ENCODE results near the gene ZIC4.
A peak's percentile ranks its signal among the peaks of the same experiment; 100 is the strongest.

ZIC4 gene

GRCh38 chr3:147365196-147366115, 40.9 kb downstream of the ZIC4 start:
- DNase-seq (ENCODE audit: low read depth in 1 of 2, low spot score in 1 of 2): no peak
- TF ChIP-seq JUND (IDR thresholded peaks at IDR 0.05; ENCODE audit: low read depth): no peak
- in situ Hi-C loops (cut with HindIII; ENCODE audit: low pct_unique_long_range_greater_than_20kb, low sequenced_read_pairs): no loop called here

GRCh38 chr3:147364771-147365170, 41.6 kb downstream of the ZIC4 start:
- in situ Hi-C loops (cut with HindIII; ENCODE audit: low pct_unique_long_range_greater_than_20kb, low sequenced_read_pairs): no loop called here
- DNase-seq (ENCODE audit: low read depth in 1 of 2, low spot score in 1 of 2): no peak
- TF ChIP-seq JUND (IDR thresholded peaks at IDR 0.05; ENCODE audit: low read depth): no peak

- no peak for TF ChIP-seq JUND (IDR thresholded peaks at IDR 0.05; ENCODE audit: low read depth)
- in situ Hi-C loops (cut with HindIII; ENCODE audit: low pct_unique_long_range_greater_than_20kb, low sequenced_read_pairs): no loop called here
- peak in 1 of 2 experiments; percentile 71 for DNase-seq (ENCODE audit: low read depth in 1 of 2, low spot score in 1 of 2)
Measured at GRCh38 chr3:147361454-147362420, 44.6 kb downstream of the ZIC4 start.

GRCh38 chr3:147360646-147361453, 45.5 kb downstream of the ZIC4 start:
- in situ Hi-C loops (cut with HindIII; ENCODE audit: low pct_unique_long_range_greater_than_20kb, low sequenced_read_pairs): no loop called here
- no peak for DNase-seq (ENCODE audit: low read depth in 1 of 2, low spot score in 1 of 2)
- no peak for TF ChIP-seq JUND (IDR thresholded peaks at IDR 0.05; ENCODE audit: low read depth)

GRCh38 chr3:147360051-147360439, 46.3 kb downstream of the ZIC4 start:
- in situ Hi-C loops (cut with HindIII; ENCODE audit: low pct_unique_long_range_greater_than_20kb, low sequenced_read_pairs): no loop called here
- no peak for TF ChIP-seq JUND (IDR thresholded peaks at IDR 0.05; ENCODE audit: low read depth)
- no peak for DNase-seq (ENCODE audit: low read depth in 1 of 2, low spot score in 1 of 2)

GRCh38 chr3:147359177-147360050, 46.9 kb downstream of the ZIC4 start:
- in situ Hi-C loops (cut with HindIII; ENCODE audit: low pct_unique_long_range_greater_than_20kb, low sequenced_read_pairs): no loop called here
- DNase-seq (ENCODE audit: low read depth in 1 of 2, low spot score in 1 of 2): no peak
- no peak for TF ChIP-seq JUND (IDR thresholded peaks at IDR 0.05; ENCODE audit: low read depth)

GRCh38 chr3:147358144-147358992, 48.0 kb downstream of the ZIC4 start:
- in situ Hi-C loops (cut with HindIII; ENCODE audit: low pct_unique_long_range_greater_than_20kb, low sequenced_read_pairs): no loop called here
- TF ChIP-seq JUND (IDR thresholded peaks at IDR 0.05; ENCODE audit: low read depth): no peak

GRCh38 chr3:147356909-147357900, 49.1 kb downstream of the ZIC4 start:
- in situ Hi-C loops (cut with HindIII; ENCODE audit: low pct_unique_long_range_greater_than_20kb, low sequenced_read_pairs): no loop called here
- no peak for DNase-seq (ENCODE audit: low read depth in 1 of 2, low spot score in 1 of 2)

More at GRCh38 chr3:147358144-147358992, 48.0 kb downstream of the ZIC4 start:
- no peak for DNase-seq (ENCODE audit: low read depth in 1 of 2, low spot score in 1 of 2)

GRCh38 chr3:147356145-147356908, 50.0 kb downstream of the ZIC4 start:
- in situ Hi-C loops (cut with HindIII; ENCODE audit: low pct_unique_long_range_greater_than_20kb, low sequenced_read_pairs): no loop called here
- TF ChIP-seq JUND (IDR thresholded peaks at IDR 0.05; ENCODE audit: low read depth): no peak
- DNase-seq (ENCODE audit: low read depth in 1 of 2, low spot score in 1 of 2): no peak

More at GRCh38 chr3:147356909-147357900, 49.1 kb downstream of the ZIC4 start:
- TF ChIP-seq JUND (IDR thresholded peaks at IDR 0.05; ENCODE audit: low read depth): no peak

Measured in T47D (cell line).